T-helper 1 cell treated with Interleukin-12 subunit alpha and Interleukin-12 subunit beta and Interleukin-4 antibody, amounts not matched to agents 30 μg/mL and 1 μg/mL, for 36 hours (primary cell): ENCODE data around the gene CLCN6.

ENCODE experiments used
- H3K27ac Mint-ChIP-seq: one replicate; pipeline ENCODE4 v1.8.0; 2021; ENCODE audit warnings: mild to moderate bottlenecking, mixed read lengths
- H3K27me3 Mint-ChIP-seq: one replicate; pipeline ENCODE4 v1.8.0; 2021; ENCODE audit warnings: low read depth, mixed read lengths
- H3K36me3 Mint-ChIP-seq: one replicate; pipeline ENCODE4 v1.8.0; 2021; ENCODE audit warnings: low read depth, mixed read lengths
- H3K4me1 Mint-ChIP-seq: one replicate; pipeline ENCODE4 v1.8.0; 2021; ENCODE audit warnings: low read depth, mixed read lengths
- H3K4me3 Mint-ChIP-seq: one replicate; pipeline ENCODE4 v1.8.0; 2021; ENCODE audit warnings: mild to moderate bottlenecking, moderate library complexity, mixed read lengths
- H3K9me3 Mint-ChIP-seq: one replicate; pipeline ENCODE4 v1.8.0; 2021; ENCODE audit warnings: mixed read lengths

Gene CLCN6

DNA sequence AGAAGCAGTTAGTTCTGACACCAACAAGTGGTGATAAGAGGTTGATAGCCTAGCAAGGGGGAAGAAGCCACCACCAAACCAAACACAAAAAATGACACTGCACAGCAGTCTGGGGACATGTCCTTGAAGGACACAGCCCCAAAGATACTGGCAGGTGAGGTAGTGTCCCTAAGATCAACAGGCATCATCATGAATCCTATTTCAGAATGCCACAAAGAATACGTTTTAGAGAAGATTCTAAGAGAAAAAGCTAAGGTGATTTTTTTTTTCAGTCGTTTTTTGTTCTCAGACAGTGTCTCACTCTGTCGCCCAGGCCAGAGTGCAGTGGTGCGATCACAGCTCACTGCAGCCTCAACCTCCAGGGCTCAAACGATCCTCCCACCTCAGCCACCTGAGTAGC, 19.8 kb upstream of the CLCN6 start:
- H3K27ac Mint-ChIP-seq, result no peak overlapping the region

DNA sequence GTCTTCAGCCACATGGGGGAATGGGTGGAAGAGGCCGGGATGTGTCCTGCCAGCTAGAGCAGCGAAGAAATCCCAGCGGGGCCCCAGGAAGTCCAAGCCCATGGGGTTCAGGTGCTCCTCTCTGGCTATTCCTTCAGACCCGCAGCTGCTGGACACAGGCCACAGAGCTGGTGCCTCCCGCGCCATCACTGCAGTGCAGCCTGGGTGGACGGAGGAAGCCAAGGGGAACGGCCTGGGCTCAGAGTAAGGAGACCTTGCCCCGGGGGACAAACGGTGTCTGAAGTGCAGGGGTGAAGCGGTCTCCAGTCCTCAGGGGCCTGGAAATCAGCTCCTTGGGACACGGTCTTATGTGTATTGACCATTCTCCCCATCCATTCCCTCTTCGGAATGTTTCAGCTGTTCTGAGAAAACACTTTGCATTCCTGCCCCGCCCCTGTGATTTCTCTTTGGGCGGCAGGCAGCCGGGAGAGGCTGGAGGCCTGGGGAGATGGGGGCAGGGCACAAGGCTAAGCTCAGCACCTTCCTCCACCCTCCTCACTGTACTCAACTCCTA, 18.7 kb upstream of the CLCN6 start:
- no peaks in the 10 kb centered on the region for H3K9me3 Mint-ChIP-seq
- H3K4me3 Mint-ChIP-seq, result no peak overlapping the region
- no peak overlapping the region for H3K27ac Mint-ChIP-seq
- peaks cover 2% of the 10 kb centered on the region for H3K4me1 Mint-ChIP-seq
- H3K27me3 Mint-ChIP-seq, result no peaks in the 10 kb centered on the region
- peaks cover 7% of the 10 kb centered on the region for H3K36me3 Mint-ChIP-seq

More for the DNA sequence above, 19.8 kb upstream of the CLCN6 start:
- peaks cover 2% of the 10 kb centered on the region for H3K4me1 Mint-ChIP-seq
- H3K9me3 Mint-ChIP-seq, result no peaks in the 10 kb centered on the region
- H3K27me3 Mint-ChIP-seq, result no peaks in the 10 kb centered on the region
- no peak overlapping the region for H3K4me3 Mint-ChIP-seq
- H3K36me3 Mint-ChIP-seq, result peaks cover 6% of the 10 kb centered on the region

- Mint-ChIP-seq H3K36me3 (peaks cover 7% of the 10 kb centered on the region), H3K27ac (no peak overlapping the region), H3K4me1 (peaks cover 2% of the 10 kb centered on the region), H3K27me3 (no peaks in the 10 kb centered on the region), H3K4me3 (no peak overlapping the region), H3K9me3 (no peaks in the 10 kb centered on the region)
Observed at GRCh38 chr1:11787804-11788436, 18.1 kb upstream of the CLCN6 start.

- Mint-ChIP-seq H3K36me3 (peaks cover 7% of the 10 kb centered on the region), H3K27ac (no peak overlapping the region), H3K9me3 (no peaks in the 10 kb centered on the region), H3K27me3 (no peaks in the 10 kb centered on the region), H3K4me1 (peaks cover 2% of the 10 kb centered on the region), H3K4me3 (no peak overlapping the region)
Observed at GRCh38 chr1:11788549-11789053, 17.4 kb upstream of the CLCN6 start.

GRCh38 chr1:11789126-11790067, 16.6 kb upstream of the CLCN6 start:
- no peaks in the 10 kb centered on the region for H3K9me3 Mint-ChIP-seq
- no peak overlapping the region for H3K4me3 Mint-ChIP-seq
- H3K36me3 Mint-ChIP-seq, result peaks cover 9% of the 10 kb centered on the region

DNA sequence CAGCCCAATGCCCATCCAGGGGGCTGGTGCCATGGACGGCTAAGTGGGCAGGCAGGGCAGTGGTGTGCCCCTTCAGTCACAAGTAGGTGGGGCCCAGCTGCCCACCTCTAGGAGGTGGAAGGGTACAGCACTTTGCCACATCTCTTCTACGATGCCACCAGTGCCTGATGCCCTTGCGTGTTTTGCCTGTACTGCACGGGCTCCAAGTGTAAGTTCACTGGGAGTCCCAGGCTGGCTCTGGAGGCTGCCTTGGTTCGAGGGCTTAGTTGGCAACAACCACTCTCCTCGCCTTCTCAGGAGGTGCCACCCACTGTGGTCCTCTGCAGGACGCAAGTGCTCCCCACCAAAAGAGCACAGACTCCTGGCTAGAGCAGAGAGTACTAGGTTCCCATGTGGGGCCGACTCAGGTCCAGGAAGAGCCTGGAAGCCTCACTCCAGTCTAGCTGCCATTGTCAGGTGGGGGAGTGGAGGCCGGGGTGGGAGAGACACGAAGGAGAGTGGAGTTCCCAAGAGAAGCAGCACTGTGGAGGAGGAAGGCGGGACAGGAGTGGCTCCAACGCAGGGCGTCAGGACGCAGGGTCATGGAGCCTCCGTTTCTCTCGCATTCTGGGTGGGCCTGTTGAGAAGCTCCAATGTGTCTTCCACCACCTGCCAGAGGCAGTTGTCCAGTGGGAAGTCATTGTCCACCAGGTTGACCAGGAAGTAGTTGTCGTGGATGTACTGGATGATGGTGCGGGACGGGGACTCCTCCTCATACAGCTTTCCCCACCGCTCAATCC, 15.7 kb upstream of the CLCN6 start:
- no peaks in the 10 kb centered on the region for H3K9me3 Mint-ChIP-seq
- no peaks in the 10 kb centered on the region for H3K27me3 Mint-ChIP-seq
- no peak overlapping the region for H3K27ac Mint-ChIP-seq
- peaks cover 13% of the 10 kb centered on the region for H3K36me3 Mint-ChIP-seq
- H3K4me3 Mint-ChIP-seq, result no peak overlapping the region
- peaks cover 2% of the 10 kb centered on the region for H3K4me1 Mint-ChIP-seq

More at GRCh38 chr1:11789126-11790067, 16.6 kb upstream of the CLCN6 start:
- H3K27me3 Mint-ChIP-seq, result no peaks in the 10 kb centered on the region
- no peak overlapping the region for H3K27ac Mint-ChIP-seq
- peaks cover 2% of the 10 kb centered on the region for H3K4me1 Mint-ChIP-seq

DNA sequence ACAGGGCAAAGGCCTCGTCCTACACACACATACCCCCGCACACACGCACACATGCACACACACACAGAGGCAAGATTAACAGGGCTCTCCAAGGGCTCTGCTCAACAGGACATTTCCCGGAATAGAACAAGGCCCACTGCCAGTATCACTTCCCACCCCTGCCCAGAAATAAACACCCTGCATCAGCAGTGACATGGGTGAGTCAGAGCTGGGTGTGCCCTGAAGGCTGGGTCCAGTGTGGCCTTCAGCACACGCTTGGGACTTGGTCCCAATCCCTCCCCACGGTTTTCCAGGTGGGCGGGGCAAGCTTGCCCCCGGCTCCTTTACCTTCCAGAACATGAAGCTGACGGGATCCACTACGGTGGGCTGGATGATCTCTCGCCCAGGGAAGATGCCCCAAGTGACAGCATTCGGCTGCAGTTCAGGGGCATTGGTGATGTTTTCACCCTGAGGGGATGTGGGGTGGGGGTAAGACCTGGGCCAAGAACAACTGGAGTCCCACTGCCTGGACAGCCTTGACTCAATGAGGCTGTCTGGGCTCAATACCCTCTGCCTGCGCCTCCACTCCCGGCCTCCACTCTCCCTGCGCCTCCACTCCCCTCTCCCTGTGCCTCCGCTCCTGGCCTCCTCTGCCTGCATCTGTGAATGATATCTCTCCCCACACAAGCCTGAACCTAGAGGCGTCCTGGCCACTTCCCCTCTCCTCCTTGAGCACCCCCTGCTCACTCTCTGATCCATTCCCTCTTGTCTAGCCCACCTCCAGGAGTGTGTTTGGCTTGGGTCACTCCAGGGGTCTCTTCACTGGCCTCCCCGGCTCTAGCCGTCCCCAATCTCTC, 14.9 kb upstream of the CLCN6 start:
- no peak overlapping the region for H3K27ac Mint-ChIP-seq
- no peaks in the 10 kb centered on the region for H3K27me3 Mint-ChIP-seq

GRCh38 chr1:11792106-11792505, 13.9 kb upstream of the CLCN6 start:
- no peaks in the 10 kb centered on the region for H3K9me3 Mint-ChIP-seq
- H3K4me1 Mint-ChIP-seq, result peaks cover 2% of the 10 kb centered on the region
- no peak overlapping the region for H3K27ac Mint-ChIP-seq
- H3K4me3 Mint-ChIP-seq, result no peak overlapping the region
- H3K27me3 Mint-ChIP-seq, result no peaks in the 10 kb centered on the region
- H3K36me3 Mint-ChIP-seq, result peaks cover 21% of the 10 kb centered on the region

More for the DNA sequence above, 14.9 kb upstream of the CLCN6 start:
- H3K4me3 Mint-ChIP-seq, result no peak overlapping the region
- H3K4me1 Mint-ChIP-seq, result no peaks in the 10 kb centered on the region
- H3K36me3 Mint-ChIP-seq, result peaks cover 21% of the 10 kb centered on the region
- H3K9me3 Mint-ChIP-seq, result no peaks in the 10 kb centered on the region

GRCh38 chr1:11793819-11794218, 12.2 kb upstream of the CLCN6 start:
- H3K27me3 Mint-ChIP-seq, result no peaks in the 10 kb centered on the region

GRCh38 chr1:11794446-11795237, 11.3 kb upstream of the CLCN6 start:
- no peaks in the 10 kb centered on the region for H3K27me3 Mint-ChIP-seq
- H3K36me3 Mint-ChIP-seq, result peaks cover 21% of the 10 kb centered on the region
- H3K27ac Mint-ChIP-seq, result no peak overlapping the region
- no peaks in the 10 kb centered on the region for H3K9me3 Mint-ChIP-seq
- H3K4me1 Mint-ChIP-seq, result peaks cover 5% of the 10 kb centered on the region
- H3K4me3 Mint-ChIP-seq, result no peak overlapping the region

More at GRCh38 chr1:11793819-11794218, 12.2 kb upstream of the CLCN6 start:
- Mint-ChIP-seq H3K36me3 (peaks cover 21% of the 10 kb centered on the region), H3K4me3 (no peak overlapping the region), H3K4me1 (peaks cover 5% of the 10 kb centered on the region), H3K9me3 (no peaks in the 10 kb centered on the region), H3K27ac (no peak overlapping the region)

- H3K4me1 Mint-ChIP-seq, result peaks cover 5% of the 10 kb centered on the region
- no peak overlapping the region for H3K27ac Mint-ChIP-seq
- no peak overlapping the region for H3K4me3 Mint-ChIP-seq
- H3K27me3 Mint-ChIP-seq, result no peaks in the 10 kb centered on the region
- H3K36me3 Mint-ChIP-seq, result peaks cover 24% of the 10 kb centered on the region
- no peaks in the 10 kb centered on the region for H3K9me3 Mint-ChIP-seq
Observed at GRCh38 chr1:11795238-11795890, 10.6 kb upstream of the CLCN6 start.

DNA sequence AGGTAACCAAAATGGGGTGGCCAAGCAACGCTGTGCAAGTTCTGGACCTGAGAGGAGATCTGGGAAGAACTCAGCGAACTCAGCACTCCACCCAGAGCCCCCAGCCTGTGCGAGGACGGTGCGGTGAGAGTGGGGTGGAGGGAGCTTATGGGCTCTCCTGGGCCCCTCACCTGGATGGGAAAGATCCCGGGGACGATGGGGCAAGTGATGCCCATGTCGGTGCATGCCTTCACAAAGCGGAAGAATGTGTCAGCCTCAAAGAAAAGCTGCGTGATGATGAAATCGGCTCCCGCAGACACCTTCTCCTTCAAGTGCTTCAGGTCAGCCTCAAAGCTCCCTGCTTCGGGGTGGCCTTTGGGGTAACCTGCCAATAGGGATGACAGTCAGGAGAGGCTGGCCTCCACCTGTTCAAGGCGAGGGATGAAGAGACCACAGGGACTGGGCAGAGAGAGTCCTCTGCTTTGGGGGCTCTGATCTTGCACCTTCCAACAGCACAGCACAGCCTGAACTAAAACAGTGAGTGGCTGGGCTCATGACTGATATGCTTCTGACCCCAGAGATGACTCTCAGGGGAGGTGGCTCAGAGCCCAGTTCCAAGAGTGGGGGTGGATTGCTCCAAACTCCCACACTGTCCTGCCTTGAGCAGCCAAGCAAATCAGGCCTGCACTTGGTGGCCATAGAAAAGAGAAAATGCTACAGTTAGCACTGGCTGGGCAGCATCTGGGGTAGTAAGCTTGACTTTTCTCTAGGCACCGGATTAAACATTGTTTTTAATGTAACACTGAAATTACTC, 9.8 kb upstream of the CLCN6 start:
- no peak overlapping the region for H3K27ac Mint-ChIP-seq
- no peaks in the 10 kb centered on the region for H3K9me3 Mint-ChIP-seq
- peaks cover 25% of the 10 kb centered on the region for H3K36me3 Mint-ChIP-seq
- no peak overlapping the region for H3K4me3 Mint-ChIP-seq
- H3K27me3 Mint-ChIP-seq, result no peaks in the 10 kb centered on the region
- H3K4me1 Mint-ChIP-seq, result peaks cover 6% of the 10 kb centered on the region
